Bronchial epithelial cell (primary cell): Measurements from ENCODE around the gene CYP26B1. TPM values are rescaled to one million over a fixed set of nuclear protein-coding genes. Genes with fewer than 3 reads are reported as not detected.

Source experiments
- DNase-seq: peaks from one replicate; pipeline ENCODE4 v3.0.0-alpha.2; 2010; ENCODE audit warnings: low read depth
- FAIRE-seq: peaks from 2 replicates; lab custom pipeline; 2011; peaks lifted over from hg19 to GRCh38; lab: Jason Lieb, UNC
- H3K27me3 ChIP-seq: 2 replicates; pipeline ENCODE4 v1.5.1; 2011; ENCODE audit warnings: low read length; ENCODE audit not compliant: control insufficient read depth, insufficient read depth
- H3K36me3 ChIP-seq: 2 replicates; pipeline ENCODE4 v1.5.1; 2011; ENCODE audit warnings: low read length; ENCODE audit not compliant: control insufficient read depth, insufficient read depth
- H3K4me3 ChIP-seq: 2 replicates; pipeline ENCODE4 v1.5.1; 2011; ENCODE audit warnings: mild to moderate bottlenecking, low read depth, low read length, control low read depth
- CTCF ChIP-seq: IDR thresholded peaks from 2 replicates; pipeline ENCODE4 v1.5.1; 2011; ENCODE audit warnings: mild to moderate bottlenecking, moderate library complexity, low read length, control low read depth, inconsistent platforms; ENCODE audit not compliant: insufficient read depth, severe bottlenecking
- total RNA-seq: library from RNA; depleted of rRNA; stranded (reverse); fragments of >200 nt; gene quantifications from 2 replicates; pipeline ENCODE4 v1.2.1, GENCODE V29; 2014

CYP26B1 gene
- total RNA-seq, 1 donor from 2014 or later = 0.53 TPM

DNA sequence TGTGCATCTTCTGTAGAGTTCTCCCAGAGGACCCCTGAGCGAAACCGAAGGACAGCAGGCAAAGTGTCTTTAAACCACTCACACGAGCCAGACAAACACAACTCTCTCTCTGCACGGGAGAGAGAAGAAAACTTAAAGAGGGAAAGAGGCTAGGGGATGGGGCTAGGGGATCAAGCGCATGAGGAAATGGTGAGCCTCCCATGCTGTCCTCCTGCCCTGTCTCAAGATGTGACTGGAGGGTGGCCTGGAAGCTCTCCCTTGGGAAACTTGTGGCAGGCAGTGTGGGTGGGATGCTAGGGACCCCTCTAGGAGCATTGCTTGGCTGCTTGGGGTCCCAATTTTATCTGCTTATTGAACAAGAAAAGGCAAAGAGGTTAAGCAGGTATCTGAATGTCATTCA lies 44.5 kb downstream of the CYP26B1 start:
- Histone ChIP-seq H3K36me3 (no peaks in the 10 kb centered on the region), H3K27me3 (no peaks in the 10 kb centered on the region), H3K4me3 (no peak overlapping the region)
- no peak for TF ChIP-seq CTCF
- no peak for FAIRE-seq
- no peak for DNase-seq

DNA sequence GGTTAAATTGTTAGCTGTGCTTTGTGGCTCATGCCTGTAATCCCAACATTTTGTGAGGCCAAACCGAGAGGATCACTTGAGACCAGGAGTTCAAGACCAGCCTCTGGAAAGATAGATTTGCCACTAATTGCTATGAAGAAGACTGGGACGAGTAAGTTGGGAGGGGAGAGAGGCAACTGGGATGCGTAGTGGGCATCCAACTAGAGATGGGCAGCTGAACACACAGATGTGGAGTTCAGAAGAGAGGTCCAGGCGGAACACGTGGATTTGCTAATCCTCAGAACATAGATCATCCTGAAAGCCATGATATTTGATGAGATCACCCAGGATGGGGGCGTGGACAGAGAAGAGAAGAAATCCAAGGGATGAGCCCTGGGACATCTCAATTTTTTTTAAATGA lies 48.7 kb downstream of the CYP26B1 start:
- TF ChIP-seq CTCF = no peak
- Histone ChIP-seq H3K4me3 (no peak overlapping the region), H3K27me3 (no peaks in the 10 kb centered on the region), H3K36me3 (no peaks in the 10 kb centered on the region)
- FAIRE-seq (no peak), DNase-seq (no peak)

DNA sequence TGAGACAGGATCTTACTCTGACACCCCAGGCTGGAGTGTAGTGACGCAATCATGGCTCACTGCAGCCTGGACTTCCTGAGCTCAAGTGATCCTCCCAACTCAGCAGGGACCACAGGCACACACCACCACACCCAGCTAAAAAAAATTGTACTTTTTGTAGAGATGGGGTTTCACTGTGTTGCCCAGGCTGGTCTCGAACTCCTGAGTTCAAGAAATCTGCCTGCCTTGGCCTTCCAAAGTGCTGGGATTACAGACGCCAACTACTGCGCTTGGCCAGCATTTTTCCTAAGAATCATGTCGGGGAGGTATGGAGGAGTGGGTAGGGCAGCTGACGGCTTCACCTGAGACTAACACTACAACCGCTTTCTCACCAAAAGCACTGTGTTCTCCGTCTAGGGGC lies 50.4 kb downstream of the CYP26B1 start:
- no peak for FAIRE-seq
- H3K27me3 ChIP-seq = no peaks in the 10 kb centered on the region
- TF ChIP-seq CTCF = no peak
- no peak overlapping the region for H3K4me3 ChIP-seq
- no peaks in the 10 kb centered on the region for H3K36me3 ChIP-seq
- no peak for DNase-seq

- DNase-seq = peak; percentile 39
- no peak for TF ChIP-seq CTCF
- no peak for FAIRE-seq
- Histone ChIP-seq H3K27me3 (no peaks in the 10 kb centered on the region), H3K4me3 (no peak overlapping the region), H3K36me3 (no peaks in the 10 kb centered on the region)
These were observed 51.5 kb downstream of the CYP26B1 start for GRCh38 chr2:72096181-72096580.

DNA sequence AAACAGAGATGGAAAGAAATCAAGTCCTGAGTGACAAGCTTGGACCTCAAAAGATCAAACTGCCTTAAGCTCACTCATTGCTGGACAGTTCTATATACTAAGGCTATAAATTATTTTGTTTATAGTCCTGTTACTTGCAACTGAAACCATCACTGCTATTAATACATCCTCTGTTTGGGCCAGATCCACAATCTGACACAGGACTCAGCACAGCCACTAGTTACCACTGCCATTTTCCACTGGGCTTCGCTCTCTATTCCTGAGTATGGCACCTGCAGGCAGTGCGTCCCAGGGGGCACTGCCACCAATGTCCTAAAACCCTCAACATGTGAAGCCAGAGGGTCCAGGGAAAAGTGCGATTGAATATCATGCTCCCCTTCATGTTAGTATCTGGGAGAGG lies 52.3 kb downstream of the CYP26B1 start:
- no peaks in the 10 kb centered on the region for H3K27me3 ChIP-seq
- no peaks in the 10 kb centered on the region for H3K36me3 ChIP-seq
- no peak overlapping the region for H3K4me3 ChIP-seq
- peak; percentile 82 for FAIRE-seq
- no peak for DNase-seq
- TF ChIP-seq CTCF = no peak

DNA sequence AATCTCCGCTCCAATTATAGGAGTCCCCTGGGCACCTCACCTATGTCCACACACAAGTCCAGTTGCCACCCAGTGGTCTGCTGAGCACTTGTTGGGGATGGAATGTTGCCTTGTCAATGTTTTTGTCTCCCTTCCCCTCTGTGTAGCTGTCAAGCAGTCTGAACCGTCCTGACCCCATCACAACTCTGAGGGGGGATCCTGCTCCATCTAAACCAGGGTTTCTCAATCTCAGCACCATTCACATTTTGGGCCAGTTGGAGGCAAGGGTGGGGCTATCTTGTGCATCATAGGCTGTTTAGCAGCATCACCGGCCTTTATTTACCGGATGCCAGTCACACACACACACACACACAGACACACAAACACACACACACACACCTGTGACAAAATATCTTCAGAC lies 53.0 kb downstream of the CYP26B1 start:
- Histone ChIP-seq H3K27me3 (no peaks in the 10 kb centered on the region), H3K36me3 (no peaks in the 10 kb centered on the region), H3K4me3 (no peak overlapping the region)
- no peak for TF ChIP-seq CTCF
- DNase-seq (no peak), FAIRE-seq (no peak)
